NCI-H526 treated with DMSO at 0.1 percent for 48 hours (cell line): ENCODE results near the gene CNST.
A peak's percentile ranks its signal among the peaks of the same experiment; 100 is the strongest.

Experiments
- DNase-seq: peaks from one replicate; lab custom pipeline; 2025; lab: John Stamatoyannopoulos, UW

Gene CNST

GRCh38 chr1:246566128-246566812, at the start of gene CNST, which contains the start of gene TFB2M:
Gene CNST, plus strand, starts transcription at chr1:246566456. Its CDS starts 25,107 bp downstream, at chr1:246591563.
Gene TFB2M, minus strand, starts transcription at chr1:246566261. Its CDS starts 123 bp downstream, at chr1:246566138.
- DNase-seq: peak; percentile 93

- DNase-seq: no peak
Observed at GRCh38 chr1:246517391-246517790, 48.9 kb upstream of the CNST start.

- no peak for DNase-seq
Observed at GRCh38 chr1:246518456-246519205, 47.6 kb upstream of the CNST start.

- no peak for DNase-seq
Observed at GRCh38 chr1:246519514-246519913, 46.7 kb upstream of the CNST start.

DNA sequence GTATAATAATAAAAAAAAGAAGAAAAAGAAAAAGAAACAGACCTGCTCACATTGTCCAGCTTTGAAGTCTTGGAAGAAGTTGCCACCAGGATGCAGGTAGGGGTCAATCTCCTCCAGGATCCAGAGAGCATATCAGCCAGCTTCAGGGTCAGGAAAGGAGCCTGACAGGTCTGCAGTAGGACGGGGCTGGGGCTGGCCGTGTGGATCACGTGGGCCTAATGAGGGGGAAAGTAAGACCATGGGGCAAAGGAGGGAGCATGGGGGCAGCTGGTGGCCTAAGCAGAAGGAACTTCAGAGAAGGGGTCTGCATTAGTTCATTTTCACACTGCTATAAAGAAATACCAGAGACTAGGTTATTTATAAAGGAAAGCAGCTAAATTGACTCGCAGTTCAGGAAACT, 39.9 kb upstream of the CNST start:
- no peak for DNase-seq

DNA sequence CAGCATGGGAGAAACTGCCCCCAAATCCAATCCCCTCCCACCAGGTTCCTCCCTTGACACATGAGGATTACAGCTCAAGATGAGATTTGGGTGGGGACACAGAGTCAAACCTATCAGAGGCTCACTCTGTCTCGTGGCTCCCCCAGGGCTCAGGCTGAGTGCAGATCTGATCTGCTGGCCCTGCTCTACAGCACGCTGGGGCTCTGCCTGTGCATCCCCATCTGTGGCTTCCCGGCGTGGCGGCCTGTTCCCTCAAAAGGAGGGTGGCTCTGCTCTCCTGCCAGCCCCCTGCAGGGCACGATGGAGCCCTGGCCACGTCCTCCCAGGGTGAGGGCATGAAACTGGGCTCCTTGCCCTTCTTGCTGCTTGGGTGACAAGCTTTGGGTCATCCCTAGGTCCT, 39.3 kb upstream of the CNST start:
- DNase-seq: no peak

- DNase-seq: no peak
Observed at GRCh38 chr1:246527402-246528088, 38.7 kb upstream of the CNST start.

DNA sequence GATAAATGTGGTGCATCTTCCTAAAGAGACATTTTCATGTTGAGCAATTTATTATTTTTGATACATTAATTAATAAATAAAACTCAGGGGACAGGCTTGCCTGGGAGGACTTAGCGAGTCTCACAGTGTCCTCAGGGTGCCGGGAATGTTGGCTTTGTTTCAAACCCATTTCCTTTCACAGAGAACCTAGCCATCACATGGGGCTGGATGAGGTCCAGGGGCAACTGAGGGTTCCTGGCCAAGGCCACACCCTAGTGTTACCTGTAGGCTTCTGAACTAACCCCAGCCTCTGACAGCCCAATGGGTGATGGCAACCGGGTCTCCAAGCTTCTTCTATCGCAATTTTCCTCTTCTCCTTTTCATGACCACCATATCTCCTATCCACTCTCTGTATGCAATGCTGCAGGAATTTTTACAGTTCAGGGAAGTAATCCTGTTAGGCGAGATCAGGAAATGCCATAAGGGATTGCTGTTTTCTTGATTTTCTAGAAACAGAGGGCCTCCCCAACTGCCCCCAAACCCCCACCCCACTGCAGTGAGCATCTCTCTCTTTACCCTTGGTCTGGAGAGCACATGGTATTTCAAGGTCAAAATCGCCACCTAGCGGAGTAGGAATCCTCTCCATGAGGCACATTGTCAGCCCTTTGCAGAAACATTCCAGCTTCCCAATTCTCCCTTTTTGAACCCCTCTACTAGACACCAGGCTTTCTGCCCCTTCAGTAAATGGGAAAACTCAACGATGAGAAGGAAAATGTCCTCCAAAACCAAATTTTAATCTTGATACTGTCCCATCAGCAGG, 37.1 kb upstream of the CNST start:
- DNase-seq: no peak

- DNase-seq: no peak
Observed at GRCh38 chr1:246530482-246530881, 35.8 kb upstream of the CNST start.

DNA sequence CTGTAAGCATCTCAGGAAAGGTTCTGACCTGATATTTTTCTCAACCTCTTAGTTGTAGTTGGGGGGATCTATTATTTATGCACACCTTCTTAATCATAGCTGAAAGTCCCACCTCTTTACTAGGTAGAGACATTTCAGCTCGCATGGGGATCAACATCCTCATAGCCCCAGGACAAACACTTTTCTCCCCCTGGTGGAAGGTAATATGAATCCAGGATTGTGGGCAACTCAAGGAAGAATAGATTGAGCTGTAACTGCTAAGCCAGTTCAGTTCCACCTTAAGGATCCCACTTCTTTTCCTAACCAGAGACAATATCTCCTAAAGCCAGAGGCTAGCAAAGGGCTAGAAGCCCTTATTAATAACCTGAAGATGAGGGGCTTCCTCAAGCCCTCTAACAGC, 33.7 kb upstream of the CNST start:
- no peak for DNase-seq

DNA sequence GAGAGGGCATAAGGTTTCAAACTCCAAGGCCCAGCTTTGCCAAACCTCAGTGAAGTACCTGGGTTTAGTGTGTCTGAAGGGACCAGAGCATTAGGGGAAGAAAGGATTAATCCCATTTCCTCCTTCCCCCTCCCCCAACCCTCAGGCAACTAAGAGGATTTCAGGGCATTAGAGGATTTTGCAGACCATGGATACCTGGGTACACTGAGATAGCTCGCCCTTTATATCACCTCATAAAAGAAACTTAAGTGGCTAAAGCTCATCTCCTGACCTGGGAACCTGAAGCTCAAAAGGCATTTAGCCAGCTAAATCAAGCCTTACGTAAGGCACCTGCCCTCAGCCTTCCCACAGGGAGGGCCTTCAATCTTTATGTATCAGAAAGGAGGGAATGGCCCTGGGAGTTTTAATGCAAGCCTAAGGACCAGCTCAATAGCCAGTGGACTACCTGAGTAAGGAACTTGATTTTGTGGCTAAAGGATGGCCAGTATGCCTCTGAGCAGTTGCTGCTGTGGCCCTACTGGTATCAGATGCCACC, 32.8 kb upstream of the CNST start:
- no peak for DNase-seq

- no peak for DNase-seq
Observed at GRCh38 chr1:246534114-246534513, 32.1 kb upstream of the CNST start.

- DNase-seq: no peak
Observed at GRCh38 chr1:246537441-246537840, 28.8 kb upstream of the CNST start.

DNA sequence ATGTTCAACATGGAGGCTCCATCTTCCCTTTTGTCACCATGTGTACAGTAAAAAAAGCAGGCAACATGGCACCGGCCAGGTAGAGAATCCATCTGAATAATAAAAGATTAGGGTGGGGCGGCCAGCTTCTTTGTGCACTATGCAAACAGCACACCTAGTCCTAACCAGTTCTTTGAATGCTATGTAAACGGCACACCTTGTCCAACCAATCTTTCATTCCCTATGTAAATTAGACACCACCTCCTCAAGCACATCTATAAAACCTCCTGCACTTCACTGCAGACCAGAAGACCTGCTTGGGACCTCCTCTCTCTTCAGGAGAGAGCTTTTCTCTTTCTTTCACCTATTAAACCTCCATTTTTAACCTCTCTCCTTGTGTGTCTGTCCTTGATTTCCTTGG, 28.4 kb upstream of the CNST start:
- DNase-seq: no peak

DNA sequence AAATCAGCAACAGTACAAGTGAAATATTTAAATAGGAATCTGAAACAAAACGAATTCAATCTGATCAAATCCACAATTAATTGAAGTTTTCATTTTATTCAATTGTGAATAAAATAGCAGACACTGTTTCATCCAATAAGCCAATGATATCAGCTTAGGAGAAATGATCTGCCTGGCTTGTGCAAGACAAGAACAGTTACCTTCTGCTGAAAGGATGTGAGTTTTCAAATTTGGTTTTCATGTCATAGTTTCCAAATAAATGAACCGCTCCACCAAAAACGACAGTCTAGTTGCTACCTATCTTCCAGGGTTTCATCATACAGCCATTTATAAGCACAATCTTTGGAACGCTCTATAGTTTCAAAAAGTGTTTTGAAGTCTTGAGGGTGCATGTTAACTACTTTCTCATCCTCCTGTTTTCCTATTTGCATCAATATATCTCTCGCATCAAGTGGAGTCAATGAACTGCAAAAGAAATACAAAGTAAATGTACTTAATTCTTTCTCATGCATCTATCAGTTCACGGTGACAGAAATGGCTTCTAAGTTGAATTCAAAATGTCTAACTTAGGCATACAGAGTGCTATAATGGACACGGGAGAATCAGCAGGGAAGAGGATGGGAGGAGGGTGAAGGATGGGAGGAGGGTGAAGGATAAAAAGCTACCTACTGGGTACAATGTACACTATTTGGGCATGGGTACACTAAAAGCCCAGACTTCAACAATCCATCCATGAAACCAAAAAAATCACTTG, 25.3 kb upstream of the CNST start:
- no peak for DNase-seq

- DNase-seq: no peak
Observed at GRCh38 chr1:246544001-246544400, 22.3 kb upstream of the CNST start.

DNA sequence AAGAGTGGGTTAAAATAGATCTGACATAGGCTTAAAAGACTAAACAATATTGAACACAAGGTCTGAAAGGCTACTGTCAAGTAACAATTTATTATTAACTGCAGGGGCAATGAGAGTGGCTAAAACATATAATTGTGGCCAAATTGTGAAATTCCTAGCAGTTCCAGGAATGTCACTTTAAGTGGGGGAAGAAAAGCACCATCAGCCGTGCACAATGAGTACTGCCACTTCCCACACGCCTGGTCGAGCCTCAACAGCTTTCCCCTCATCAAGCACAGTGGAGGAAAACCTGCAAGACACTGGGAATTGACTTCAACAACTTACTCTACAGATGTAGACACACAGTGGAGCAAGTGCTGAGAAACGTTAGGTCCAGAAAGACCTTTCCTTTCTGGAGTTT, 16.6 kb upstream of the CNST start:
- no peak for DNase-seq

DNA sequence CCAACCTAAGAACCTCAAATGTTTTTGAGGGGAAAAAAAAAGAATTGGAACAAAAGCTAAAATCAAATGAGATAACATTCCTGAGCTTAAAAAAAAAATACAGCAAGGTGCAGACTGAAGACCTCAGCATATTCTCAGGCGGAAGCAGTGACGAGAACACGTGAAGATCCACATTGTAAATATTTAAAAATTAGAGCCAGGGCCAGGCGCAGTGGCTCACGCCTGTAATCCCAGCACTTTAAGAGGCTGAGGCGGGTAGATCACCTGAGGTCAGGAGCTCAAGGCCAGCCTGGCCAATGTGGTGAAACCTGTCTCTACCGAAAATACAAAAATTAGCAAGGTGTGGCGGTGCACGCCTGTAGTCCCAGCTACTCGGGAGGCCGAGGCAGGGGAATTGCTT, 15.9 kb upstream of the CNST start:
- no peak for DNase-seq

- DNase-seq: no peak
Observed at GRCh38 chr1:246552110-246552509, 14.1 kb upstream of the CNST start.

DNA sequence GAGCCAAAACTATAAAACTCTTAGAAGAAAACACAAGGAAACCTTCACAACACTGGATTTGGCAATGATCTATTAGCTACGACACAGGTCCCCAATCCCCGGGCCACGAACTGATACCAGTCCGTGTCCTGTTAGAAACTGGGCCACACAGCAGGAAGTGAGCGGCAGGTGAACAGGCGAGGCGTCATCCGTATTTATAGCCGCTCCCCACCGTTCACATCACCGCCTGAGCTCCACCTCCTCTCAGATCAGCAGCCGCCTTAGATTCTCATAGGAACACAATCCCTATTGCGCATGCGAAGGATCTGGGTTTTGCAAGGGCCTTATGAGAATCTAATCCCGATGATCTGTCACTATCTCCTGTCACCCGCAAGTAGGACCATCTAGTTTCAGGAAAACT, 12.1 kb upstream of the CNST start:
- DNase-seq: no peak

DNA sequence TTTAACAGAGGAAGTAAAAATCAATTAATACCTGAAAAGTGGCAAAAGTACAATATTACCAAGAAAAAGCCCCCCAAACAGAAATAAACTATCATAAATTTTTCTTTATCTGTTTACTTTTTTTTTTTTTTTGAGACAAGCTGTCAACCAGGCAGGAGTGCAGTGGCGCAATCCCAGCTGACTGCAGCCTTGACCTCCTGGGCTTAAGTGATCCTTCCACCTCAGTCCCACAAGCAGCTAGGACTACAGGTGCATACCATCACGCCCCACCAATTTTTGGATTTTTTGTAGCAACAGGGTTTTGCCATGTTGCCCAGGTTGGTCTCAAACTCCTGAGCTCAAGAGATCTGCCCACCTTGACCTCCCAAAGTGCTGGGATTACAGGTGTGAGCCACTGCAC, 8.2 kb upstream of the CNST start:
- DNase-seq: no peak
